ENCODE measurements around the gene LACTB.

The LACTB gene

GRCh38 chr15:63124506-63124905 lies 2.8 kb downstream of the LACTB start:
- no peak for DNase-seq (ENCODE audit: low read depth in 2 of 2)

- DNase-seq (ENCODE audit: low read depth in 2 of 2) = no peak
Observed at GRCh38 chr15:63126726-63127125, 5.1 kb downstream of the LACTB start.

GRCh38 chr15:63133786-63134185 lies 12.1 kb downstream of the LACTB start:
- DNase-seq (ENCODE audit: low read depth in 2 of 2) = no peak

- no peak for DNase-seq (ENCODE audit: low read depth in 2 of 2)
Observed at GRCh38 chr15:63134245-63134985, 12.8 kb downstream of the LACTB start.

- DNase-seq (ENCODE audit: low read depth in 2 of 2) = no peak
Observed at GRCh38 chr15:63135281-63135680, 13.6 kb downstream of the LACTB start.

- no peak for DNase-seq (ENCODE audit: low read depth in 2 of 2)
Observed at GRCh38 chr15:63135804-63136203, 14.1 kb downstream of the LACTB start.

GRCh38 chr15:63136742-63137141 lies 15.1 kb downstream of the LACTB start:
- no peak for DNase-seq (ENCODE audit: low read depth in 2 of 2)

GRCh38 chr15:63140936-63141335 lies 19.3 kb downstream of the LACTB start:
- DNase-seq (ENCODE audit: low read depth in 2 of 2) = no peak

- DNase-seq (ENCODE audit: low read depth in 2 of 2) = no peak
Observed at GRCh38 chr15:63145426-63145825, 23.8 kb downstream of the LACTB start.

GRCh38 chr15:63146684-63147083 lies 25.0 kb downstream of the LACTB start:
- no peak for DNase-seq (ENCODE audit: low read depth in 2 of 2)

GRCh38 chr15:63151665-63152064 lies 30.0 kb downstream of the LACTB start:
- no peak for DNase-seq (ENCODE audit: low read depth in 2 of 2)

- DNase-seq (ENCODE audit: low read depth in 2 of 2) = no peak
Observed at GRCh38 chr15:63155486-63155885, 33.8 kb downstream of the LACTB start.

GRCh38 chr15:63156086-63156710 lies 34.5 kb downstream of the LACTB start:
- DNase-seq (ENCODE audit: low read depth in 2 of 2) = no peak

GRCh38 chr15:63156755-63157117 lies 35.1 kb downstream of the LACTB start:
- DNase-seq (ENCODE audit: low read depth in 2 of 2) = no peak

GRCh38 chr15:63157118-63157843 lies 35.6 kb downstream of the LACTB start, which contains the start of gene RPS27L:
Gene RPS27L (minus strand): TSS chr15:63157477. CDS start chr15:63157405, 72 bp downstream.
- DNase-seq (ENCODE audit: low read depth in 2 of 2) = peak; percentile 76 to 78

- no peak for DNase-seq (ENCODE audit: low read depth in 2 of 2)
Observed at GRCh38 chr15:63157891-63158431, 36.3 kb downstream of the LACTB start.

GRCh38 chr15:63160638-63161037 lies 39.0 kb downstream of the LACTB start:
- DNase-seq (ENCODE audit: low read depth in 2 of 2) = no peak

GRCh38 chr15:63163217-63163616 lies 41.6 kb downstream of the LACTB start:
- no peak for DNase-seq (ENCODE audit: low read depth in 2 of 2)

GRCh38 chr15:63165166-63165859 lies 43.7 kb downstream of the LACTB start:
- DNase-seq (ENCODE audit: low read depth in 2 of 2) = no peak

GRCh38 chr15:63166219-63166618 lies 44.6 kb downstream of the LACTB start:
- no peak for DNase-seq (ENCODE audit: low read depth in 2 of 2)

GRCh38 chr15:63169788-63170187 lies 48.1 kb downstream of the LACTB start:
- DNase-seq (ENCODE audit: low read depth in 2 of 2) = no peak

- DNase-seq (ENCODE audit: low read depth in 2 of 2) = no peak
Observed at GRCh38 chr15:63172376-63172775, 50.7 kb downstream of the LACTB start.

Measured in stimulated activated CD8-positive, alpha-beta memory T cell treated with anti-CD3 and anti-CD28 coated beads, Interleukin-2, amount 100 ng/mL, for 1 hour (primary cell).